ENCODE measurements around the gene PDAP1.

PDAP1 gene

DNA sequence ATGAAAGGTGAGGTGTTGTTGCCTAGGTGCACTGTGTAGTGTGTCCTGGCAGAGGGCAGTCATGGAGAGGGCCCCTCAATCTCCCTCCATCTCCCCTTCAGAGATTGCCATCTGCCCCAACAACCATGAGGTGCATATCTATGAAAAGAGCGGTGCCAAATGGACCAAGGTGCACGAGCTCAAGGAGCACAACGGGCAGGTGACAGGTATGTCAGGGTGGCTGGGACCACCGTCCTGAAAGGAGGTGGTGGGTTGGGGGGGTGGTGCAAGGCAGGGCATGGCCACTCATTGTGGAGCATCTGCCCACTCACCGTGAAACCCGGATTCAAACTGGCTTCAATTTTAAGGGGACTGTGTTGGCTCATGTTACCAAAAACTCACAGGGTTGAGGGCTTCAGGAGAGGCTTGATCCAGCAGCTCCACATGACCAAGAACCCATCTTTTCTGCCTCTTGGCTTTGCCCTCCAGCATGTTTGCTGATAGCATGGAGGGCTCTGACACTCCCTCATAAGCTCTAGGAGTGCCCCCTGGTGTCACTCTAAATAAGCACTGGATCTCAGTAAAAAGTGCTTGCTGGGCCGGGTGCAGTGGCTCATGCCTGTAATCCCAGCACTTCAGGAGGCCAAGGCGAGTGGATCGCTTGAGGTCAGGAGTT lies 21.7 kb downstream of the PDAP1 start:
- TF ChIP-seq EZH2phosphoT487 (IDR thresholded peaks at IDR 0.05; ENCODE audit: low read depth) (no peak), CTCF (IDR thresholded peaks at IDR 0.05; ENCODE audit: low read depth, low read length) (peak; percentile 52)
- Histone ChIP-seq H3K4me1 (ENCODE audit: low read length) (peaks cover 28% of the 10 kb centered on the region), H3K36me3 (replicated peaks; ENCODE audit: low read depth, low read length) (peaks cover 50% of the 10 kb centered on the region), H3K27ac (ENCODE audit: low read length) (no peak overlapping the region), H3K4me2 (ENCODE audit: low read length) (no peak overlapping the region), H4K20me1 (ENCODE audit: insufficient read depth, low read length) (no peaks in the 10 kb centered on the region), H3K79me2 (ENCODE audit: low read length) (peaks cover 35% of the 10 kb centered on the region), H3K9ac (ENCODE audit: low read length) (no peak overlapping the region), H3K9me3 (ENCODE audit: insufficient read depth, low read length) (no peaks in the 10 kb centered on the region), H3K27me3 (ENCODE audit: low read depth, low read length) (no peaks in the 10 kb centered on the region), H2AFZ (ENCODE audit: low read depth, low read length) (no peak overlapping the region), H3K4me3 (ENCODE audit: low read length) (no peak overlapping the region)

DNA sequence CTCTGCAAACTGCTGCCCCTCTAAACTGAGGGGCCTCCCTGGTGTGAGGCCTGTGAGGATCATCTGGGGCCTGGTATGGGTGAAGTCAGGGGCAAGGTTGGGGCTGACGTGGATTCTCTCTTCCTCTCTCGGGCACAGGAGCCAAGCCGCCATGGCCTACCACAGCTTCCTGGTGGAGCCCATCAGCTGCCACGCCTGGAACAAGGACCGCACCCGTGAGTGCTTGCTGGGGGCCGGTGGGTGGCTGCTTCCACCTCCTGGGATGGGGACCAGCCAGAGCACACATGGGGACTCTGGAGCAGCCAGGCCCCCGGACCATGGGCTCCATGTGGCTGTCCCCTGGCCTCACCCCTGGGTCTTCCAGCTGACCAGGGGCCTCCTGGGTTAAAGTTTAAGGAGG lies 22.8 kb downstream of the PDAP1 start:
- Histone ChIP-seq H3K4me3 (ENCODE audit: low read length) (no peak overlapping the region), H3K36me3 (replicated peaks; ENCODE audit: low read depth, low read length) (peaks cover 50% of the 10 kb centered on the region), H2AFZ (ENCODE audit: low read depth, low read length) (no peak overlapping the region), H4K20me1 (ENCODE audit: insufficient read depth, low read length) (no peaks in the 10 kb centered on the region), H3K4me2 (ENCODE audit: low read length) (no peak overlapping the region), H3K27me3 (ENCODE audit: low read depth, low read length) (no peaks in the 10 kb centered on the region), H3K4me1 (ENCODE audit: low read length) (peaks cover 39% of the 10 kb centered on the region), H3K9me3 (ENCODE audit: insufficient read depth, low read length) (no peaks in the 10 kb centered on the region), H3K9ac (ENCODE audit: low read length) (no peak overlapping the region), H3K27ac (ENCODE audit: low read length) (peak overlapping the region; percentile 60), H3K79me2 (ENCODE audit: low read length) (peaks cover 45% of the 10 kb centered on the region)
- TF ChIP-seq CTCF (IDR thresholded peaks at IDR 0.05; ENCODE audit: low read depth, low read length) (no peak), EZH2phosphoT487 (IDR thresholded peaks at IDR 0.05; ENCODE audit: low read depth) (no peak)

DNA sequence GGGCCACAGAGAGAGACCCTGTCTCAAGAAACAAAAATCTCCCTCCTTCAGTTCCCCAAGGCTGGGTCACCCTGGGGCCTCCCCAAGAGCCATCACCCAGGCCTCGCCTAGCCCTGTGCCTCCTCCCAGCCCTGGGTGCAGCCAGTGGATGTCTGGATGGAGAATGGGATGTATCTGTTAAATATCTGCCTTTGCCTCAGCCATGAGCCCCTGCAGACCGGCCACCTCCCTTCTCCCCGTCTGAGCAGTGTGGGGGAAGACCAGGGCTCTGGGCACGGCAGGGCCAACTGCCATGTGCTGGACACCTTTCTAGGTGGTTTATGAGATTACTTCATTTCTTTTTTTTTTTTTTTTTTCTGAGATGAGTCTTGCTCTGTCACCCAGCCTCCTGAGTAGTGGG lies 23.9 kb downstream of the PDAP1 start:
- H3K9ac ChIP-seq (ENCODE audit: low read length): peak overlapping the region; percentile 9; the same call in 1 of the 2 replicates
- H3K27ac ChIP-seq (ENCODE audit: low read length): peak overlapping the region; percentile 49
- no peaks in the 10 kb centered on the region for H4K20me1 ChIP-seq (ENCODE audit: insufficient read depth, low read length)
- H3K4me1 ChIP-seq (ENCODE audit: low read length): peaks cover 47% of the 10 kb centered on the region
- H3K4me3 ChIP-seq (ENCODE audit: low read length): no peak overlapping the region
- H3K9me3 ChIP-seq (ENCODE audit: insufficient read depth, low read length): no peaks in the 10 kb centered on the region
- H3K4me2 ChIP-seq (ENCODE audit: low read length): peak overlapping the region; percentile 10; the same call in 1 of the 2 replicates
- no peaks in the 10 kb centered on the region for H3K27me3 ChIP-seq (ENCODE audit: low read depth, low read length)
- H2AFZ ChIP-seq (ENCODE audit: low read depth, low read length): no peak overlapping the region
- peaks cover 52% of the 10 kb centered on the region for H3K79me2 ChIP-seq (ENCODE audit: low read length)
- peaks cover 47% of the 10 kb centered on the region for H3K36me3 ChIP-seq (replicated peaks; ENCODE audit: low read depth, low read length)
- TF ChIP-seq EZH2phosphoT487 (IDR thresholded peaks at IDR 0.05; ENCODE audit: low read depth): no peak
- TF ChIP-seq CTCF (IDR thresholded peaks at IDR 0.05; ENCODE audit: low read depth, low read length): no peak

- Histone ChIP-seq H3K79me2 (ENCODE audit: low read length) (peaks cover 58% of the 10 kb centered on the region), H3K27me3 (ENCODE audit: low read depth, low read length) (no peaks in the 10 kb centered on the region), H3K27ac (ENCODE audit: low read length) (peak overlapping the region; percentile 49), H3K4me3 (ENCODE audit: low read length) (no peak overlapping the region), H3K36me3 (replicated peaks; ENCODE audit: low read depth, low read length) (peaks cover 44% of the 10 kb centered on the region), H3K9me3 (ENCODE audit: insufficient read depth, low read length) (no peaks in the 10 kb centered on the region), H4K20me1 (ENCODE audit: insufficient read depth, low read length) (no peaks in the 10 kb centered on the region), H2AFZ (ENCODE audit: low read depth, low read length) (no peak overlapping the region), H3K9ac (ENCODE audit: low read length) (peak overlapping the region; percentile 9; the same call in 1 of the 2 replicates), H3K4me2 (ENCODE audit: low read length) (peak overlapping the region; percentile 10; the same call in 1 of the 2 replicates), H3K4me1 (ENCODE audit: low read length) (peaks cover 53% of the 10 kb centered on the region)
- no peak for TF ChIP-seq EZH2phosphoT487 (IDR thresholded peaks at IDR 0.05; ENCODE audit: low read depth)
- TF ChIP-seq CTCF (IDR thresholded peaks at IDR 0.05; ENCODE audit: low read depth, low read length): no peak
Observed at GRCh38 chr7:99383791-99384370, 24.5 kb downstream of the PDAP1 start.

All from OCI-LY3 (cell line).